Activated CD4-positive, alpha-beta T cell treated with anti-CD3 and anti-CD28 coated beads, Interleukin-2, amount 50 U/mL, for 4 hours (primary cell): Measurements from ENCODE around the gene NCOA4.
"Not testable (repeated sequence)": the region's sequence is repeated elsewhere in the genome, so short reads cannot be mapped to it uniquely, and the experiment has no call there.

Experiments
- DNase-seq, 2 experiments: peaks; one replicate each; pipeline ENCODE4 v3.0.0-alpha.2; 2020

The NCOA4 gene

DNA sequence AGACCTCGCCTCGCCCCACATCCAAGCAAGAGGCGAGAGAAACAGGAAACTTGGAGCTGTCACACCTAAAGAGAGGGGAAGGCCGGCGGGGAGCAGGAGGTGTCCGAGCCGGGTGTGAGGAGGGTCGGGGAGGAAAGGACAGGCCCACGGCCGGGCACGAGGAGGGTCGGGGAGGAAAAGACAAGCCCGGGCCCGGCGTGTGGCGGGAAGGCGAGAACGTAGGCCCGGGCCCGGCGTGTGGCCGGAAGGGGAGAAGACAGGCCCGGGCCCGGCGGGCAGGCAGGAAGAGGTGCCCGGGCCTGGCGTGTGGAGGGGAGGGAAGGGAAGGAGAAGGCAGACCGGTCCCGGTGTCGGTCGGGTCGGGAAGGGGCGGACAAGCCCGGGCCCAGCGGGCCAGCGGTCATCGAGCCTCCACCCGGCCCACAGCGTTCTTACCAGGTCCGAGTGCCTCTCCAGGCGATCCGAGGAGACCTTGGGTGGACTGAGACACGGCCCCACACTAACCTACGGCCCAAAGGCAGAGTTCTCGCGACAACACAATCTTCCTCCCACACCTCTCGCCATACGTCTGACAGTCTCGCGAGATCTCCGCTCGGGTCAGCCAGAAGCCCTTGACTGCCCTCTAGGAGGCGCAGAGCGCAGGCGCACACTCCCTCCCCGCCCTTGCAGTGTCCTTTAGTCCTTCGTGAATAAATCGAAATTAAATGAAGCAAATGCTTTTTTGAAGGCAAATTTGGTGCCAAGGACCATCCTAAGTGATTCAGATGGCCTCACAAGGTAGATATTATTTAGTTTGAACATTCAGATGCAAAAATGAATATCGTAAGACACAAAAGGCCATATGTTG is at the start of gene NCOA4:
Gene NCOA4, minus strand, starts transcription at position 533 of the 847 bp plus-strand sequence. CDS start 13,943 bp downstream, outside the sequence.
- DNase-seq: peak; percentile 95 to 96

DNA sequence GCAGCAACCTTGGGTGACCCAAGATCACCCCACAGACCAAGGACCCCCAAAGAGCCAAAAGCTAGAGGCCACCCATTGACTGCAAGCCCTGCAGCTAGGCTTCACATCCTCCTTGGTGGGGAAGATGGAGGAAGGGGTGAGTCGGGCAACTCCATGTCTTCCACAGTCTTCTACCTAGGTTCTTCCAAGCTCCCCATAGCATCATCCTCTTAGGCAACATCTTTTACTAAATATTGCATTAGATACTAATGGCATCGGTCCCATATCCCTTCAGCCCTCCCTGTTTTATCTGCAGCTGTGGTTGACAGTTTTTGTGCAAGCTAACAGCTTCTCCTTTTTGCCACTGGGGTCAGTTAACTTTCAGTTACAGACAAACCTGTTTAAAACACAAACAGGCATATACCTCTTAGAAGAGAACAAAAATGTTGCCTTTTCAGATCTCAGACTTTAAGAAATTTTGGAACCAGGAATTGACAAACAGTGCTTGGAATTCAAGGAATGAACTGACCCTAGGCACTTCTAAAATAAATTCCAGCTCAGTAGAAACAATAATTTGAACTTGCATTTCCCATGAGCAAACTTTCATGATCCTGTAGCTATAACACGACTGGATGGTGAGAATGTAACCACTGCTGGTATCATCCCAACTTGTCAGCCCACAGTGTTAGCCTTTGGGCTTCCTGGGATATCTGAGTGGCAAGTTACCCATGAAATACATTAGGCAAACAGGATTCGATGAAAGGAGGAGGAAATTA is 49.6 kb upstream of the NCOA4 start:
- no peak for DNase-seq

DNA sequence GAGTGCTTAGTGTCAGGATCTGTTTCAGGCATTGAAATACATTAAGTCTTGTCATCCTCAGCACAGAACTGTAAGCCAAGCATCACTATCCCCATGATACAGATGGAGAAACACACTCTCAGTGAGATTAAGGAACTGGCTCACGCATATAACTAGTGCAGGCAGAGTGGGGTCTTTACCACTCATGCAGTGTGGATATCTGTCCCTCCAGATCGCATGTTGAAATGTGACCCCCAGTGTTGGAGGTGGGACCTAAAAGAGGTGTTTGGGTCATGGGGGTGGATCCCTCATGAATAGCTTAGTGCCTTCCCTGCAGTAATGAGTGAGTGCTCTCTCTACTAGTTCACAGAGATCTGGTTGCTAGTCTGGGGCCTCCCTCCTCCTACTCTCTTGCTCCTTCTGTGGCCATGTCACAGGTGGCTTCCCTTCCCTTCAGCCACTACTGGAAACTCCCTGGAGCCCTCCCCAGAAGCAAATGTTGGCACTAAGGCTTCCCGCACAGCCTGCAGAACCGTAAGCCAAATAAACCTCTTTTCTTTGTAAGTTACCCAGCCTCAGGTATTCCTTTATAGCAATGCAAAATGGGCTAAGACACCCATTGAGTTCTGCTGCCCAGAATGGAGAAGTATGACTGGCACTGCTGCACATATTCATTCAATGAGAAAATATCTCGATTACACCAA is 47.4 kb upstream of the NCOA4 start:
- no peak for DNase-seq

DNA sequence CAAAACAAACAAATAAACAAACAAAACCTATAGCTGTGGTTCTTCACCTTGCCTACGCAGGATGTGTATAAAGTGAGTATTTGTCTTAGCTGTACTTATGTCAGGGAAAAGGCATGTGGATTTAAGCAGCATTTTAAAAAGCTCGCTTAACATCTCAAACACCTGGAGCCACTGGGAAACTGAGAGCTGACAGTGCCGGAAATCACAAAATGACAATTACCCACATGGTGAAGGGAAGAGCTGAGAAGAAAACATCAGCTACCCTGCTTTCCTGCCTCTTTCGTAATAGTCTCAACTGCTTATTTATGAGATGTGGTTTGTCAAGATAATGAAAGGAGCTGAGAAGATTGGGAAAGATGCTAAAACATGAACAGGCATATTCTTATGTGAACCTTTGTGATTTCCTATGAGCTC is 46.7 kb upstream of the NCOA4 start:
- DNase-seq: no peak

DNA sequence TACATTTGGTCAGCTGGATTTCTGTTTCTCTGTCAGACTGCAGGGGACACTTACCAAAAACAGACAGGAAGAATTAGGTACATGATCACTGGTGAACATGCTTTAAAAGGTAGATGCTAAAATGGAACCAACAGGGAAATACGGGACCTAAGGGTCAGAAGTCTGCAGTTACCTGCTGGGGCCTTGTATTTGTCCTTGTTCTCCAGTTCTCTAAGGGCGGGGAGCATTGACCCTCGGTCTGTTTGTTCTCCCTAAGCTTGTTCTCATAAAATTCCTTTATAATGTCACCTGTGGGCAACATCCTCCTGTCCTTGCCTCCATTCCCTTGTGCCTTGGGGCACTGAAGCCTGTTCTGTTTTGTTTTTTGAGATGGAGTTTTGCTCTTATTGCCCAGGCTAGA is 45.4 kb upstream of the NCOA4 start:
- DNase-seq: no peak

DNA sequence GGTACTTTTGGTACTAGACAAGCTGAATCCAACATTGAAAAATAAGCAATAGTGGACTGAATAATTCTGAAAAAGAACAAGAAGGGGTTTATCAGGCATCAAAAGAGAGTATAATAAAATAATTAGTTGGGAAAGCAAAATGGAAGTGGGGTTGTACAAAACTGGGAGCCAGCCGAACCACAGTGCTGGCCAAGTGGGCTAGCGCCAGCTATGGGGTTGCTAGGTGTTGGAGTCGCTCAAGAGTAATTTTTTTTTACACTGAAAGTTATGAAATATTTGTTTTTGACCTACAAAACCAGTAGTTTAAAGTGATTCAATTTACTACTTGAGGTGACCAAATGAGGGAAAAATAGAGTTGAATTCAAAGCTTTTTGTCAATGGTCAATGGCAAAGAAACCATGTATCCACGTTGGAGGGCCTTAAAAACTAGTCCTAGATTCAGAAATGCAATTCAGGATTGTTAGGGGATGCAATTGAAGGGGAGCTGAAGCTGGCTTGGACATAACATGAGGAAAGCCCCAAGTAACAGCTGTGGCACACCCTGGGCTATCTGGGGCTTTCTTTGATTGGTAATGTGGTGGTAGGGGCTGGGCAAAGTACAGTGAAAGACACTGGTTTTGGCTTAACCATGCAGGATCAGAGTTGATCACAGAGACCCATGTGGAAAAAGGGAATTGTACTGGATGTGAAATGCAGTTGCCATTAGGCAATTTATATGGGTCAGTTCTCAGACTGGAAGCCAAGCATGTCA is 43.9 kb upstream of the NCOA4 start:
- no peak for DNase-seq

DNA sequence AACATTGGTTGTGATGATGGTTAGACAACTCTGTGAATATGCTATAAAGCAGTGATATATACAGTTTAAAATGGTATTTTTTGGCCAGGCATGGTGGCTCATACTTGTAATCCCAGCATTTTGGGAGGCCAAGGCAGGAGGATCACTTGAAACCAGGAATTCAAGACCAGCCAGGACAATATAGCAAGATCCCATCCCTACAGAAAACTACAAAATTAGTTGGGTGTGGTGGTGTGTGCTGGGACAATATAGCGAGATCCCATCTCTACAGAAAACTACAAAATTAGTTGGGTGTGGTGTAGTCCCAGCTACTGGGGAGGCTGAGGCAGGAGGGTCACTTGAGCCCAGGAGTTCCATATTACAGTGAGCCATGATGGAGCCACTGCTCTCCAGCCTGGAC is 43.1 kb upstream of the NCOA4 start:
- DNase-seq: no peak

DNA sequence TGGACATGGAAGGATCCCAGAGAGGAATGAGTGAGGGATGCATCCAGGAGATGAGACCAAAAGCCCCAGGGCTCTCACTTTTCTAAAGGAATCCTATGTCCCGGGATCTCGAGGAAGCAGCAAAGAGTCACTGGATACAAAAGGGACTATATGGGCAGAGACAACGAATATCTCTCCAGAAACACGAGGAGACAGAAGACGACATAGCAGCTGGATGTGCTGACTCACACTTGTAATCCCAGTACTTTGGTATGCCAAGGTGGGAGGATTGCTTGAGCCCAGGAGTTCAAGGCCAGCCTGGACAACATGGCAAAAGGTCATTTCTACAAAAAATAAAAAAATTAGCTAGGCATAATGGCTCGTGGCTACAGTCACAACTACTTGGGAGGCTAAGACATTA is 40.3 kb upstream of the NCOA4 start:
- no peak for DNase-seq

DNA sequence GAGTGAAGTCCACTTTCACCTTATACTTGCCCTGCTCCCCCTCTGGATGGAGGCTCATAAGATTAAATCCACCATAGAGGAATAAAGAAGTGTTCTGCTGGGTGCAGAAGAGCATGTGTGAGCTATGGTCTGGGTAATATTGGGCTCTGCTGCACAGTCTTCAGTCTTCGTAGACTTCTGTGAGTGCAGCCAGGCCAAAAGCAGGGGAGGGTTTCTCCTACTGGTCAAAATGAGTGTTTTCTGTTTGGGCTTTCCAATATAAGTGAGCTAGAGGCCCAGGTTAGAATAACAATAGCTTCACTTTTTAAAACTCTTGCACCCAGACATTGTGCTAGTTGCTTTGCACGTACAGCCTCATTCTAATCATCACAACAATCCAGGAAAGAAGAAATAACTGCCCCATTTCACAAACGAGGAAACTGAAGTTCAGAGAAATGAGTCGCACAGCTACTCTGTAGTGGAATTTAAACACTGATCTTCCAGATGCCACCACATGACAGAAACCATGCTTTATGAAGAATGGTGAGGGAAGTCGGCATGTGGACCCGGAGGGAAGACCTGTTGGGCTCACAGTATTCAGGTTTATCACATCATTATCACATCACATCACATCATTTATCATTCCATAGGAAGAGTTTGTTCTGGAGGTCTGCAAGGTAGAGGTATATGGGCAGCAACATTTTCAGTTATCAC is 39.5 kb upstream of the NCOA4 start:
- DNase-seq: no peak

DNA sequence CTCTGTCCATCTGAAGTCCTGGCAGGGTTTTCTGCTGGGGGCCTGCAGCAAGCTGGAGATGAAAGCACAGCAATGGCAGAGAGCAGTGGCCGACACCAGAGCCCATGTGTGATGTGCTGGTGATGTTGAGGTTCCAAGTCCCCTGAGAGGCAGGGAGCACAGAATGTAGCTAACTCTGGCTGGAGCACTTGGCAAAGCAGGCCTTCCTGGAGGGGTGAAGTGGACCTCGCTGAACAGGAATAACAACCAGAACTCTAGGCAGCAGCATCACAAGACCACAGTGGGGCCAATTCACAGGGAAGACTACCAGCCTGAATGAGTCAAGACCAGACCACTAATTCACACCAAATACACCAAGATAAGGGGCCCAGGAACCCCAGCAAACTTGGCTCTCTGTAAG is 38.5 kb upstream of the NCOA4 start:
- no peak for DNase-seq

DNA sequence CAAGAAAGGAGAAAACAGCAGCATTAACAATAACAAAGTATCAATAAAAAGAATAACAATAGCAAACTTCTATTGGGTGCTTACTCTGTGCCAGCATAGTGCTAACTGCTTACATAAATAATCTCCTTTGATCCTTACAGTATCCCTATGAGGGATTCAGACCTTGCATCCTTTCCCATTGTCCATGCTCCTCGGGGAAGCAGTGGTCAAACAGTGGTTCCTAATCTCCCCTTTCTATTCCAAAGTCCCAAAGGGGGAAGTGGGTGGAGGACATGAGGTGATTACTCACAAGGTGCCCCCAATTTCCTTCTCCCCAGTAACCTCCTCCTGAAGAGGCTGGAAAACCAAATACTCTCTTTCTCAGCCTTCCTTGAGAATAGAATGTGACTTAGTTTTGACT is 37.7 kb upstream of the NCOA4 start:
- DNase-seq: no peak

DNA sequence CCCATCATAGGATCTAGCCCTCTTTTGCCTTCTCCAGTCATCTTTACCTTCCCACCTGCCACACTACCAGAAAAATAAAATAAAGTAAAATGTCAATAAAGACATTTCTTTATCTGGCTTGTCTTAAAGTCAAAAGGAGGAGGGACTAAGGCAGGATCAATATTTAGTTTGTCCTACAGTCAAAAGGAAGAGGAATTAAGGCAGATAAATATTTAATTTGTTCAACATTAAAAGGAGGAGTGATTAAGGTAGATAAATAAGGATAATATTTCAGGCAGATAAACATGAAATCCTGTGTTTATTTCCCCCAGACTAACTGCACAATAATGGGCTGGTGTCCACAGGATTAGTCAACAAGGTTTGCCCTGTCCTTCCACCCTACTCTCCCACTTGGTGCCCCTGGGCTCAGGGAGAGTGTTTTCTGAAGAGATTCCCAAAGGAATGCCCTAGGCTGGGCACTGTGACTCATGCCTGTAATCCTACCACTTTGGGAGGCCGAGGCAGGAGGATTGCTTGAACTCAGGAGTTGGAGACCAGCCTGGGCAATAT is 33.9 kb upstream of the NCOA4 start:
- DNase-seq: no peak

DNA sequence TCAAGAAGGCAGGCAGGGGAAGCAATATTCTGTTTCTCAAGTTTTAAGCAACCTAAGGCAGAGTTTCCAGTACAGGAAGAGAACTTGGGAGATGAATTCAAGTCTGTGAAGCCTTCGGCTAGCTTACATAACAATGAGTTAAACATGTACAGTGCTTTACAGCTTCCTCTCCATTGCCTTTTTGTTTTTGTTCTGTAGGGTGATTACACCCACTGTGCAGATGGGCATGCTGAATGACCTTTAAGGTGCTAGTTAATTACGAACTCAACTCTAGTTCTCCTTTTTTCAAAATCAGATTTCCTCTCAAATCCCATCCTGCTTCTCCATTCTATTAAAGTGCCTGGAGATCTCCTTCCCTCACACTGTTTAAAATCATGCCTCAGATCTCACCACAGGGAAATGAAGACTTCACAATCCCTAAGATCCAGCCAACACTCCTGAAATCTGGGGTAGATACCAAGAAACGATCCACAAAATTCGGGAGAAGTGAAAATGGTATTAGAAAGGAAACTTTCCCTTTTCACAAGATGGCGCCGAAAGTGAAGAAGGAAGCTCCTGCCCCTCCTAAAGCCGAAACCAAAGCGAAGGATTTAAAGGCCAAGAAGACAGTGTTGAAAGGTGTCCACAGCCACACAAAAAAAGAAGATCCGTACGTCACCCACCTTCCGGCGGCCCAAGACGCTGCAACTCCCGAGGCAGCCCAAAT is 32.5 kb upstream of the NCOA4 start:
- DNase-seq: no peak

DNA sequence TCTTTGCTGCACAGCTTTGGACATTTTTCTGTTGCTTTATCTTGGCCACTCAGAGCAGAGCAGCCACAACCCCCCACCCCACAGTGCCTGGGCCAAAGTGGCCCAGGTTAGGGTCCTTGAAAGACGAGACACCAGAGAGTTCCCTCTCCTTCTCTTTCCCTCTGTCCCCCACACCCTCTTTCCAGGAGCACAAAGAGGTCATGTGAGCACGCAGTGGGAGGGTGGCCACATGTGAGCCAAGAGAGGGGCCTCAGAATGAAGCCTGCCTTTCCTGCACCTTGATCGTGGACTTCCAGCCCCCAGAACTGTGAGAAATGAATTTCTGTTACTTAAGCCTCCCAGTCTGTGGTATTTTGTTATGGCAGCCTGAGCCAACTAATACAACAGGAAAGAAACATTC is 30.3 kb upstream of the NCOA4 start:
- DNase-seq: no peak

DNA sequence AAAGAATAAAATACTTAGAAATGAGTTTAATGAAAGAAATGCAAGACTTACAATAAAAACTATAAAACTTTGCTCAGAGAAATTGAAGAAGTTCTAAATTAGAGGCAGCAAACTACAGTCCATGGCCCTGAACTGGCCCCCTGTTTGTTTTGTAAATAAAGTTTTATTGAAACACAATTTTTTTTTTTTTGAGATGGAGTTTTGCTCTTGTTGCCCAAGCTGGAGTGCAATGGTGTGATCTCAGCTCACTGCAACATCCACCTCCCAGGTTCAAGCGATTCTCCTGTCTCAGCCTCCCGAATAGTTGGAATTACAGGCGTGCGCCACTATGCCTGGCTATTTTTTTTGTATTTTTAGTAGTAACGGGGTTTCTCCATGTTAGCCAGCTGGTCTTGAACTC is 27.5 kb upstream of the NCOA4 start:
- not testable (repeated sequence) for DNase-seq

DNA sequence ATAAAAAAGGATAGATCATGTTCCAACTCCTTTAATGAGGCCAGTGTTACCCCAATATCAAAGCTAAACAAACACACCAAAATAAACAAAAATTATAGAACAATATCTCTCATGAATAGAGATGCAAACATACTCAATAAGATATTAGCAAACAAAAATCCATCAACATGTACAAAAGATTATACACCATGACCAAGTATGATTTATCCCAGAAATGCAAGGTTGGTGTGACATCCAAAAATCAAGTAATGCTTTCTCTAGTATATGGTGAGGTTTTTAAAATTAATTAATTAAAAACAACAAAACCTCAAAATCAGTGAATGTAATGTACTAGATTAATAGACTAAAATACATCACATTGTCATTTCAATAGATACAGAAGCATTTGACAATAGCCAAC is 26.6 kb upstream of the NCOA4 start:
- DNase-seq: no peak

DNA sequence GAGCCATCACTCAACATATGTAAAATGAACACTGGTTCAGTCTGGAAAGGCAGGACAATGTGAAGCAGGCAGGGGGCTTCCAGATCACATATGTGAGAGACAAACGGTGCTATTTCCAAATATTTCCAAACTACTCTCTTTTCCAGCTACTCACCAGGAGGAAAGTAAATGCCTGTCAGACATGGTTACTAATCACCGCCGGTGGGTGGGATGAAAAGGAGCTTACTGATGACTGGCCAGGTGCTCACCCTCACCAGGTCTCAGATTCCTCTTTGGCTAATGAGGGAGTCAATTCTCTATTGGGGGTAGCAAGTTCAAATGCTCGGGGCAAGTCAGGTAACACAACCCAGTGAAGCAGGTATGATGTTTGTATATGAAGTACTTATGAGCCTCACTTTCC is 25.3 kb upstream of the NCOA4 start:
- no peak for DNase-seq

DNA sequence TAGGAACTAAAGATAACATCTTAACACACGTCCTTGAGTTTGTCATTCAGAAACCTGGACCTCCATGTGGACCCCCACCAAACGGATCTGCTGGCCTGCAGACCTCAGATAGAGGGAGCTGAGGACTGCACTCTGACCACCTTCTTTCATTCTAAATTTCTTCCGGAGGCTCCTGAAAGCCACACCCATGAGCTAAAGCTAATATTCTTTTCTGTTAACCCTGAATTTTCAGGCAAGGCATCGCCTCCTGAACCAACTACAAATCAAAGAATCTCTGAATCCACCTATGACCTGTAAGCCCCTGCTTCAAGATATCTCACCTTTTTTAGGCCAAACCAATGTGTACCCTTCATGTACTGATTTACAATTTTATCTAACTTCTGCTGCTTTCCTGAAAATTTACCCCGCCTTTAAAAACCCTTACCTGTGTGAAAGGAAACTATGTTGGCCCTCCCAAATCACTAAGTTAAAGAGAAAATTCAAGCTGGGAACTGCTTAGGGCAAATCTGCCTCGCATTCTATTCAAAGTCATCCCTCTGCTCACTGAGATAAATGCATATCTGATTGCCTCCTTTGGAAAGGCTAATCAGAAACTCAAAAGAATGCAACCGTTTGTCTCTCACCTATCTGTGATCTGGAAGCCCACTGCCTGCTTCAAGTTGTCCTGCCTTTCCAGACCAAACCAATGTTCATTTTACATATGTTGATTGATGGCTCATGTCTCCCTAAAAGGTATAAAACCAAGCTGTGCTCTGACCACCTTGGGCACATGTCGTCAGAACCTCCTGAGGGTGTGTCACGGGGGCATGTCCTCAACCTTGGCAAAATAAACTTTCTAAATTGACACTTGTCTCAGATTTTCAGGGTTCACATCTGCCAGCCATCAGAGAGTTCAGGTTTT is 23.4 kb upstream of the NCOA4 start:
- DNase-seq: no peak

DNA sequence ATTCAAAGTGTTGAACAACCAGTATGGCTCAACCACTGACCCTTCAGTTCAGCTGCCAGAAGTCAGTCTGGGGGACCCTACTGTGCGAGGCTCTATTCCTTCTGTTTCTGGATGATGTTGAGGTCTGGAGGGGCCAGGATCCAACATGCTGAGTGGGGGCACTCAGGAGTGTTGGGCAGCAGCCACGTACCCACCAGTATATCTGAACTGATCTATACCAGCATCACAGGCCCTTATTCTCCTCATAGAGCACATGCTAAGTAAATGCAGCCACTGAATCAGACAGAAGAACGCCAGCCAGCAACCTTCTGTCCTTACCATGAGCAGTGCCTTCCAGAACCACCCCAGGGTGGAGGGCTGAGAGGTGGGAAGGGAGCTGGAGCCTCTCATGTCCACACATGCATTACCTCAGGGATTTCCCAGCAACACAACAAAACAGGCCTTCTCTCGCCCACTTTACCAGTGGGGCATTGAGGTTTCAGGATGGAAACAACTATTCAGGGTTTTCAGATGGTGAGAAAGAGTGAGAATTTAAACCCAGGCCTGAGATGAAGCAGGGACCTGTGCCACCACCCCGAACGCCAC is 22.5 kb upstream of the NCOA4 start:
- DNase-seq: no peak
